HCT116 (cell line): ENCODE data around the gene SLC35D1. TPM values are rescaled to one million over a fixed set of nuclear protein-coding genes. Genes with fewer than 3 reads are reported as not detected.

ENCODE experiments used
- ATAC-seq: fragments of 200-7000 bp; cut with Tn5 transposase; 2 replicates; pipeline ENCODE4 v1.9.1; 2020; ENCODE audit warnings: mild to moderate bottlenecking, moderate library complexity
- BruUV-seq: library from RNA; stranded (reverse); fragments of 400-500 nt; replicated peaks from 2 replicates; lab custom pipeline; 2021; lab: Mats Ljungman, UMichigan
- CTCF ChIA-PET: fragments of 300-600 bp; sonication (Branson Sonifier 250); formaldehyde crosslinking; loops from one replicate; lab custom pipeline; 2021; ENCODE audit warnings: antibody characterized with exemption; lab: Charles Lee
- POLR2A ChIA-PET: fragments of 300-600, 350-600 bp; sonication (Branson Sonifier 250); formaldehyde crosslinking; loops from one replicate; lab custom pipeline; 2021; ENCODE audit warnings: antibody characterized with exemption; lab: Charles Lee
- RAD21 ChIA-PET, 2 experiments: fragments of 300-600 bp; sonication (Branson Sonifier 250); formaldehyde crosslinking; loops; one replicate each; lab custom pipeline; 2023; ENCODE audit warnings: low total read pairs in 2 of 2; ENCODE audit not compliant: uncharacterized antibody in 2 of 2, unreplicated experiment in 2 of 2, low non-redundant PET in 1 of 2; lab: Charles Lee
- DNase-seq: peaks from one replicate; pipeline ENCODE4 v3.0.0-alpha.2; 2010; ENCODE audit warnings: low read depth, low spot score
- H2AFZ ChIP-seq: fragments of 200-600 bp; shearing (Covaris generic), sonication (generic); 2 replicates; pipeline ENCODE4 v1.6.1; 2017; ENCODE audit warnings: low read depth, mixed run types, mixed read lengths, antibody characterized with exemption, low read length; ENCODE audit not compliant: poor library complexity, severe bottlenecking
- H3K27ac ChIP-seq: 2 replicates; pipeline ENCODE4 v1.5.1; 2012; ENCODE audit warnings: low read depth, low read length
- H3K27me3 ChIP-seq: fragments of 200-600 bp; sonication (generic); 2 replicates; pipeline ENCODE4 v1.6.1; 2016; ENCODE audit warnings: mixed run types, low read length, mixed read lengths; ENCODE audit not compliant: insufficient read depth
- H3K36me3 ChIP-seq, 2 experiments: fragments of 200-500 bp in 1 of 2; fragments of 200-600 bp in 1 of 2; sonication (Bioruptor generic) in 1 of 2; sonication (generic) in 1 of 2; 2 replicates each; pipeline versions ENCODE4 v1.5.1 to v1.6.1; 2014 to 2016; ENCODE audit warnings: low read length in 2 of 2, inconsistent platforms in 1 of 2, mixed read lengths in 1 of 2, mixed run types in 1 of 2; ENCODE audit not compliant: insufficient read depth in 2 of 2, control insufficient read depth in 1 of 2
- H3K4me1 ChIP-seq, 2 experiments: fragments of 200-600 bp in 1 of 2; sonication (generic) in 1 of 2; 2 replicates each; pipeline versions ENCODE4 v1.5.1 to v1.6.1; 2012 to 2017; ENCODE audit warnings: low read length in 2 of 2, inconsistent platforms in 1 of 2, mild to moderate bottlenecking in 1 of 2, mixed read lengths in 1 of 2, mixed run types in 1 of 2, moderate library complexity in 1 of 2; ENCODE audit not compliant: insufficient read depth in 2 of 2, control insufficient read depth in 1 of 2
- H3K4me2 ChIP-seq: fragments of 200-600 bp; sonication (generic); 2 replicates; pipeline ENCODE4 v1.6.1; 2017; ENCODE audit warnings: mixed run types, low read length, mixed read lengths
- H3K4me3 ChIP-seq, 2 experiments: fragments of 200-600 bp in 1 of 2; sonication (generic) in 1 of 2; replicated peaks in 1 of 2; 2 replicates each; pipeline ENCODE4 v1.5.1; 2011 to 2016; ENCODE audit warnings: low read length in 2 of 2, control low read depth in 1 of 2, low read depth in 1 of 2, mild to moderate bottlenecking in 1 of 2, mixed read lengths in 1 of 2, mixed run types in 1 of 2
- H3K79me2 ChIP-seq: fragments of 200-600 bp; sonication (generic); 2 replicates; pipeline ENCODE4 v1.6.1; 2017; ENCODE audit warnings: mild to moderate bottlenecking, mixed run types, low read length, moderate library complexity, mixed read lengths; ENCODE audit not compliant: insufficient read depth
- H3K9ac ChIP-seq: fragments of 200-600 bp; sonication (generic); 2 replicates; pipeline ENCODE4 v1.6.1; 2016; ENCODE audit warnings: low read length, mixed read lengths
- H3K9me2 ChIP-seq: fragments of 200-600 bp; sonication (generic), shearing (Covaris generic); 2 replicates; pipeline ENCODE4 v1.6.1; 2017; ENCODE audit warnings: mixed run types, mild to moderate bottlenecking, moderate library complexity; ENCODE audit not compliant: insufficient read depth
- H3K9me3 ChIP-seq, 2 experiments: fragments of 200-500 bp in 1 of 2; fragments of 200-600 bp in 1 of 2; sonication (Bioruptor generic) in 1 of 2; sonication (generic) in 1 of 2; 2 replicates each; pipeline ENCODE4 v1.6.1; 2014 to 2017; ENCODE audit warnings: low read length in 2 of 2, mixed read lengths in 2 of 2, inconsistent platforms in 1 of 2, low read depth in 1 of 2, mild to moderate bottlenecking in 1 of 2, mixed run types in 1 of 2, moderate library complexity in 1 of 2; ENCODE audit not compliant: control insufficient read depth in 1 of 2, insufficient read depth in 1 of 2
- H4K20me1 ChIP-seq: fragments of 200-600 bp; sonication (generic), shearing (Covaris generic); 2 replicates; pipeline ENCODE4 v1.6.1; 2017; ENCODE audit warnings: mixed run types, mild to moderate bottlenecking, moderate library complexity; ENCODE audit not compliant: insufficient read depth
- ELF1 ChIP-seq: IDR thresholded peaks from 2 replicates; pipeline ENCODE4 v1.6.1; 2012; ENCODE audit warnings: low read depth, borderline replicate concordance
- EZH2phosphoT487 ChIP-seq: fragments of 200-600 bp; IDR thresholded peaks from 2 replicates; pipeline ENCODE4 v1.6.1; 2018; ENCODE audit warnings: antibody characterized with exemption, borderline replicate concordance
- POLR2A ChIP-seq: IDR thresholded peaks from 2 replicates; pipeline ENCODE4 v1.7.0; 2011; ENCODE audit warnings: borderline replicate concordance; ENCODE audit not compliant: insufficient read depth, insufficient read length; ENCODE audit errors: extremely low read depth
- ZNF274 ChIP-seq: fragments of 200-500 bp; sonication (Bioruptor generic); IDR thresholded peaks from 2 replicates; pipeline ENCODE4 v1.6.1; 2014; ENCODE audit warnings: mild to moderate bottlenecking, low read depth, low read length, inconsistent platforms
- intact Hi-C: fragments of 100-400 bp; cut with micrococcal nuclease; formaldehyde crosslinking; loops from 2 replicates; pipeline ENCODE4 v1.10.0; 2022
- total RNA-seq: library from RNA; stranded (reverse); gene quantifications from one replicate; pipeline ENCODE4 v1.2.1, GENCODE V29; 2021; ENCODE audit not compliant: unreplicated experiment
- TF ChIP-seq, protein P1 (sequence below): IDR thresholded peaks from 2 replicates; pipeline ENCODE4 v1.6.1; 2012; ENCODE audit warnings: low read depth
- TF ChIP-seq, protein P2 (sequence below): IDR thresholded peaks from 2 replicates; pipeline ENCODE4 v1.6.1; 2012
- TF ChIP-seq, protein P3 (sequence below), 3 experiments: fragments of 200-600 bp in 1 of 3; sonication (generic) in 1 of 3; IDR thresholded peaks in 2 of 3; conservative IDR thresholded peaks in 1 of 3; 2 replicates each; pipeline ENCODE4 v1.5.1; 2012 to 2017; ENCODE audit warnings: low read depth in 2 of 3, low read length in 2 of 3, antibody characterized with exemption in 1 of 3, borderline replicate concordance in 1 of 3, control low read depth in 1 of 3, mild to moderate bottlenecking in 1 of 3, mixed read lengths in 1 of 3, mixed run types in 1 of 3, moderate library complexity in 1 of 3; ENCODE audit not compliant: insufficient read depth in 1 of 3
- TF ChIP-seq, protein P4 (sequence below): IDR thresholded peaks from 2 replicates; pipeline ENCODE4 v1.6.1; 2011; ENCODE audit warnings: mild to moderate bottlenecking, low read length, moderate library complexity; ENCODE audit not compliant: insufficient replicate concordance; ENCODE audit errors: extremely low read depth
- TF ChIP-seq, protein P5 (sequence below): IDR thresholded peaks from 2 replicates; pipeline ENCODE4 v1.6.1; 2012

The SLC35D1 gene
- total RNA-seq, 1 experiment from 2014 or later: 6.1 TPM

DNA sequence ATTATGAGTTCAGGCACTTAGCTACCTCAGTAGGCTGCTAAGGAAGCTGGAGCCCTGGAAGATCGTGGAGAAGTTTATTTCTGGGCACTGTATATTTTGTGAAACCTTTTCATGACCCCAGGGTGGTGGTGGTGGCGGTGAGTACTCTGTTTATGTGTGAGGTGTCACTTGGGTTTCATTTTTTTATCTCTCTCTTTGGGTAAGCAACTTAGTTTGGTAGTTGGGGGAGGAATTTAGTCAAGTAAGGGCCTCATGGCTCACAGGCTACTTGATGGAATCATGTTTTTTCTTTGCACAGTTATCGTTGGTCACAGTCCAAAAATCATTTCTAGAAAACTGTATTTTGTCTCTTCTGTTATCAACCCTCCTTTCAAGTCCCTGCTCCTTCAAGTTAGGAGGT, 46.9 kb upstream of the SLC35D1 start:
- TF ChIP-seq ZNF274 (no peak), ELF1 (no peak), POLR2A (no peak), EZH2phosphoT487 (no peak)
- TF ChIP-seq, protein P1, sequence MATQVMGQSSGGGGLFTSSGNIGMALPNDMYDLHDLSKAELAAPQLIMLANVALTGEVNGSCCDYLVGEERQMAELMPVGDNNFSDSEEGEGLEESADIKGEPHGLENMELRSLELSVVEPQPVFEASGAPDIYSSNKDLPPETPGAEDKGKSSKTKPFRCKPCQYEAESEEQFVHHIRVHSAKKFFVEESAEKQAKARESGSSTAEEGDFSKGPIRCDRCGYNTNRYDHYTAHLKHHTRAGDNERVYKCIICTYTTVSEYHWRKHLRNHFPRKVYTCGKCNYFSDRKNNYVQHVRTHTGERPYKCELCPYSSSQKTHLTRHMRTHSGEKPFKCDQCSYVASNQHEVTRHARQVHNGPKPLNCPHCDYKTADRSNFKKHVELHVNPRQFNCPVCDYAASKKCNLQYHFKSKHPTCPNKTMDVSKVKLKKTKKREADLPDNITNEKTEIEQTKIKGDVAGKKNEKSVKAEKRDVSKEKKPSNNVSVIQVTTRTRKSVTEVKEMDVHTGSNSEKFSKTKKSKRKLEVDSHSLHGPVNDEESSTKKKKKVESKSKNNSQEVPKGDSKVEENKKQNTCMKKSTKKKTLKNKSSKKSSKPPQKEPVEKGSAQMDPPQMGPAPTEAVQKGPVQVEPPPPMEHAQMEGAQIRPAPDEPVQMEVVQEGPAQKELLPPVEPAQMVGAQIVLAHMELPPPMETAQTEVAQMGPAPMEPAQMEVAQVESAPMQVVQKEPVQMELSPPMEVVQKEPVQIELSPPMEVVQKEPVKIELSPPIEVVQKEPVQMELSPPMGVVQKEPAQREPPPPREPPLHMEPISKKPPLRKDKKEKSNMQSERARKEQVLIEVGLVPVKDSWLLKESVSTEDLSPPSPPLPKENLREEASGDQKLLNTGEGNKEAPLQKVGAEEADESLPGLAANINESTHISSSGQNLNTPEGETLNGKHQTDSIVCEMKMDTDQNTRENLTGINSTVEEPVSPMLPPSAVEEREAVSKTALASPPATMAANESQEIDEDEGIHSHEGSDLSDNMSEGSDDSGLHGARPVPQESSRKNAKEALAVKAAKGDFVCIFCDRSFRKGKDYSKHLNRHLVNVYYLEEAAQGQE: no peak
- TF ChIP-seq, protein P2, sequence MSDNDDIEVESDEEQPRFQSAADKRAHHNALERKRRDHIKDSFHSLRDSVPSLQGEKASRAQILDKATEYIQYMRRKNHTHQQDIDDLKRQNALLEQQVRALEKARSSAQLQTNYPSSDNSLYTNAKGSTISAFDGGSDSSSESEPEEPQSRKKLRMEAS: no peak
- TF ChIP-seq, protein P3, sequence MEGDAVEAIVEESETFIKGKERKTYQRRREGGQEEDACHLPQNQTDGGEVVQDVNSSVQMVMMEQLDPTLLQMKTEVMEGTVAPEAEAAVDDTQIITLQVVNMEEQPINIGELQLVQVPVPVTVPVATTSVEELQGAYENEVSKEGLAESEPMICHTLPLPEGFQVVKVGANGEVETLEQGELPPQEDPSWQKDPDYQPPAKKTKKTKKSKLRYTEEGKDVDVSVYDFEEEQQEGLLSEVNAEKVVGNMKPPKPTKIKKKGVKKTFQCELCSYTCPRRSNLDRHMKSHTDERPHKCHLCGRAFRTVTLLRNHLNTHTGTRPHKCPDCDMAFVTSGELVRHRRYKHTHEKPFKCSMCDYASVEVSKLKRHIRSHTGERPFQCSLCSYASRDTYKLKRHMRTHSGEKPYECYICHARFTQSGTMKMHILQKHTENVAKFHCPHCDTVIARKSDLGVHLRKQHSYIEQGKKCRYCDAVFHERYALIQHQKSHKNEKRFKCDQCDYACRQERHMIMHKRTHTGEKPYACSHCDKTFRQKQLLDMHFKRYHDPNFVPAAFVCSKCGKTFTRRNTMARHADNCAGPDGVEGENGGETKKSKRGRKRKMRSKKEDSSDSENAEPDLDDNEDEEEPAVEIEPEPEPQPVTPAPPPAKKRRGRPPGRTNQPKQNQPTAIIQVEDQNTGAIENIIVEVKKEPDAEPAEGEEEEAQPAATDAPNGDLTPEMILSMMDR (IDR thresholded peaks at IDR 0.05 in 2 of 3, conservative IDR thresholded peaks at IDR 0.05 in 1 of 3; ENCODE audit: borderline replicate concordance in 1 of 3, insufficient read depth in 1 of 3, low read depth in 2 of 3, low read length in 2 of 3): no peak
- TF ChIP-seq, protein P4, sequence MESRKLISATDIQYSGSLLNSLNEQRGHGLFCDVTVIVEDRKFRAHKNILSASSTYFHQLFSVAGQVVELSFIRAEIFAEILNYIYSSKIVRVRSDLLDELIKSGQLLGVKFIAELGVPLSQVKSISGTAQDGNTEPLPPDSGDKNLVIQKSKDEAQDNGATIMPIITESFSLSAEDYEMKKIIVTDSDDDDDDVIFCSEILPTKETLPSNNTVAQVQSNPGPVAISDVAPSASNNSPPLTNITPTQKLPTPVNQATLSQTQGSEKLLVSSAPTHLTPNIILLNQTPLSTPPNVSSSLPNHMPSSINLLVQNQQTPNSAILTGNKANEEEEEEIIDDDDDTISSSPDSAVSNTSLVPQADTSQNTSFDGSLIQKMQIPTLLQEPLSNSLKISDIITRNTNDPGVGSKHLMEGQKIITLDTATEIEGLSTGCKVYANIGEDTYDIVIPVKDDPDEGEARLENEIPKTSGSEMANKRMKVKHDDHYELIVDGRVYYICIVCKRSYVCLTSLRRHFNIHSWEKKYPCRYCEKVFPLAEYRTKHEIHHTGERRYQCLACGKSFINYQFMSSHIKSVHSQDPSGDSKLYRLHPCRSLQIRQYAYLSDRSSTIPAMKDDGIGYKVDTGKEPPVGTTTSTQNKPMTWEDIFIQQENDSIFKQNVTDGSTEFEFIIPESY: no peak
- TF ChIP-seq, protein P5, sequence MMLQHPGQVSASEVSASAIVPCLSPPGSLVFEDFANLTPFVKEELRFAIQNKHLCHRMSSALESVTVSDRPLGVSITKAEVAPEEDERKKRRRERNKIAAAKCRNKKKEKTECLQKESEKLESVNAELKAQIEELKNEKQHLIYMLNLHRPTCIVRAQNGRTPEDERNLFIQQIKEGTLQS: no peak
- Histone ChIP-seq H3K4me3 (no peak overlapping the region), H3K4me1 (peaks cover 0 to 12% of the 10 kb centered on the region in 2 experiments; a peak in 1 of 4 replicates), H3K9ac (no peak overlapping the region), H3K9me2 (no peaks in the 10 kb centered on the region; the same call in 1 of the 2 replicates), H3K36me3 (no peaks in the 10 kb centered on the region), H3K27me3 (no peaks in the 10 kb centered on the region), H4K20me1 (no peaks in the 10 kb centered on the region), H3K9me3 (no peaks in the 10 kb centered on the region), H3K79me2 (no peaks in the 10 kb centered on the region), H2AFZ (no peak overlapping the region), H3K4me2 (no peak overlapping the region), H3K27ac (no peak overlapping the region)
- BruUV-seq: no TSS peak
- intact Hi-C loops: no loop called here
- DNase-seq (no peak), ATAC-seq (no peak)
- ChIA-PET RAD21 (no interaction called here), POLR2A (no interaction called here), CTCF (interaction anchor here (0.7 kb wide), 1 partner anchor 14 kb away, joined by 5 read pairs; no protein-coding TSS in a partner anchor)
